ENCODE data around the gene CEP55. TPM values are rescaled to one million over a fixed set of nuclear protein-coding genes. Genes with fewer than 3 reads are reported as not detected.
A peak's percentile ranks its signal among the peaks of the same experiment; 100 is the strongest.

Gene CEP55
- total RNA-seq, 3 donors from 2014 or later: 1.3 to 11.7 (median 2.4) TPM

- ATAC-seq: no peak
- TF ChIP-seq CTCF (IDR thresholded peaks at IDR 0.05): no peak
- no peaks in the 10 kb centered on the region for H3K36me3 ChIP-seq (ENCODE audit: low read depth)
- peaks cover 7% of the 10 kb centered on the region for H3K4me1 ChIP-seq (ENCODE audit: low read depth)
- DNase-seq: no peak
- H3K4me3 ChIP-seq: peak overlapping the region; percentile 11
- H3K9me3 ChIP-seq: no peaks in the 10 kb centered on the region
- intact Hi-C loops (cut with DNase I, micrococcal nuclease): no loop called here
Observed at GRCh38 chr10:93567277-93568104, 71.1 kb downstream of the CEP55 start.

- no peak for ATAC-seq
Observed at GRCh38 chr10:93568105-93568390, 71.6 kb downstream of the CEP55 start.

DNA sequence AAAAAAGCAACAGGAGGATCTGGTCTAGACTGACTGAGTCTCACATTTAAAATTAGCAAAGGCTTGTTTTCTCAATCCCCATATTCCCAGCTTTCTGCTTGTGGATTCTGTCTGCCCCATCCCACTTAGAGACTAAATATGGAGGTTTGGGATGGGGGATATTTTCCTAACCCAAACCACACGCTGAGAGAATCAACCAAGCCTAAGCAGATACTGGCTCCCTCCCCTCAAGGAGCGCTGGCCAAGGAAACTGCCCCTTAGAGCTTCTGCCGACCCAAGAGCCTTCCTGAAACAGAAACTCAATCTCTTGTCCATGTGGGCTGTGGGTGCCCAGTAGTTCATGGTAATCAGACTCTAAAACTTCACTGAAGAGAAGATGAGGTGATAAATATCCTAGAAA lies 74.0 kb downstream of the CEP55 start:
- Histone ChIP-seq H3K36me3 (ENCODE audit: low read depth) (no peaks in the 10 kb centered on the region), H3K4me1 (ENCODE audit: low read depth) (peaks cover 11% of the 10 kb centered on the region), H3K4me3 (no peak overlapping the region), H3K9me3 (no peaks in the 10 kb centered on the region)
- no peak for TF ChIP-seq CTCF (IDR thresholded peaks at IDR 0.05)
- no peak for ATAC-seq
- intact Hi-C loops (cut with DNase I, micrococcal nuclease): no loop called here
- no peak for DNase-seq

More at GRCh38 chr10:93568105-93568390, 71.6 kb downstream of the CEP55 start:
- no peak for TF ChIP-seq CTCF (IDR thresholded peaks at IDR 0.05)
- H3K9me3 ChIP-seq: no peaks in the 10 kb centered on the region
- intact Hi-C loops (cut with DNase I, micrococcal nuclease): no loop called here
- H3K4me3 ChIP-seq: no peak overlapping the region
- H3K4me1 ChIP-seq (ENCODE audit: low read depth): peaks cover 8% of the 10 kb centered on the region
- no peak for DNase-seq
- no peaks in the 10 kb centered on the region for H3K36me3 ChIP-seq (ENCODE audit: low read depth)

GRCh38 chr10:93572606-93573005 lies 76.2 kb downstream of the CEP55 start:
- no peak overlapping the region for H3K4me3 ChIP-seq

DNA sequence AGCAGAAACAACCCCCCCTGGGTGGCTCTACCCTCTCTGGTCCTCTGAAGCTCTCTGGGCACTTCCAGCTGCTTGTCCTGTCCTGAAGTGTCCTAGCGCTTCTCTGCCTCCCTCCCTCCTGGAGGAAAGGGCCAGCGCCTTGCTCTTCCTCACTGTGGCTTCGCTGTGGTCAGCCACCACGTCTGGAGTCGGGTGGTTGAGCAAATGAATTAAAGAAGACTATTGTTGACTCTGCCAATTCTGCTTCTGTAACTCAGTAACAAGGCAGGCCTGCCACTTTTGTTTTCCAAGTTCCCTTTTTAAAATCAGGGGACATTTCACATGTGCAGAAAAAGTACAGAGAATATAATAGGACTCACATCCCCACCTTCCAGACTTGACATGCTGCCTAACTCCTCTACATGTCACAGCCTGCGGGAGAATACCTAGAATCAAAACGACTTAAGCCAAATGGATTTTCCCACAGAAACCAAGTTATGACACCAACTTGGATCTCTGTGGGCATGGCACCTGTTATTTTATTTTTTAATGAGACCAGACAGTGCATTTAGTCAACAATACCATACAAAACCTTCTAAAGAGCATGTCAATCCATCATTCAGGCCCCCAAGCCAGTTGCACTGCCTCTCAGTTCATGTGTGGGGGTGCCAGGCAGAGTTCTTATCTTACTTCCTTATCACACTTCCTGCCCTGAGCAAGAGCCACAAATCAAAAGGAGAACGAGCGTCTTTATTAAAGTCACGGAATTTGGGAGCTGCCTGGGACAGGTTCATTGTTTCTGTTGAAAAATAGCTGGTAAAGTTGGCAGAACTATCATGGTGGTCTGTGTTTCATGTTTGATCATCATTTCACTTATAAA lies 76.9 kb downstream of the CEP55 start:
- ATAC-seq (peak; percentile 58), DNase-seq (peak in 1 of 3 donors; percentile 54)
- no peak for TF ChIP-seq CTCF (IDR thresholded peaks at IDR 0.05)
- H3K4me1 ChIP-seq (ENCODE audit: low read depth): peaks cover 15% of the 10 kb centered on the region
- H3K4me3 ChIP-seq: no peak overlapping the region
- H3K9me3 ChIP-seq: no peaks in the 10 kb centered on the region
- intact Hi-C loops (cut with DNase I, micrococcal nuclease): no loop called here
- H3K36me3 ChIP-seq (ENCODE audit: low read depth): no peaks in the 10 kb centered on the region

More at GRCh38 chr10:93572606-93573005, 76.2 kb downstream of the CEP55 start:
- DNase-seq (no peak), ATAC-seq (no peak)
- Histone ChIP-seq H3K36me3 (ENCODE audit: low read depth) (no peaks in the 10 kb centered on the region), H3K4me1 (ENCODE audit: low read depth) (peaks cover 11% of the 10 kb centered on the region), H3K9me3 (no peaks in the 10 kb centered on the region)
- no peak for TF ChIP-seq CTCF (IDR thresholded peaks at IDR 0.05)
- intact Hi-C loops (cut with DNase I, micrococcal nuclease): no loop called here
